Muscle of leg (tissue), 11 donors: ENCODE data around the gene CRB2. TPM values are rescaled to one million over a fixed set of nuclear protein-coding genes. Genes with fewer than 3 reads are reported as not detected.

Experiments used
- DNase-seq: peaks from one replicate; pipeline ENCODE4 v3.0.0; 2013
- H3K27ac ChIP-seq: one replicate; pipeline ENCODE4 v1.5.1; 2013; ENCODE audit warnings: mild to moderate bottlenecking, low read length, control low read depth
- H3K27me3 ChIP-seq: one replicate; pipeline ENCODE4 v1.6.1; 2013; ENCODE audit warnings: low read length; ENCODE audit not compliant: control insufficient read depth, insufficient read depth
- H3K36me3 ChIP-seq: one replicate; pipeline ENCODE4 v1.6.1; 2013; ENCODE audit warnings: low read length; ENCODE audit not compliant: control insufficient read depth, insufficient read depth
- H3K4me1 ChIP-seq: one replicate; pipeline ENCODE4 v1.6.1; 2013; ENCODE audit warnings: low read length; ENCODE audit not compliant: control insufficient read depth, insufficient read depth
- H3K4me3 ChIP-seq: one replicate; pipeline ENCODE4 v1.5.1; 2013; ENCODE audit warnings: low read length, control low read depth
- H3K9me3 ChIP-seq: replicated peaks from 2 replicates; pipeline ENCODE4 v1.6.1; 2013; ENCODE audit warnings: low read depth, low read length; ENCODE audit not compliant: control insufficient read depth
- WGBS: methylation state at CpG from one replicate; pipeline ENCODE4 v1.1.5; 2013; ENCODE audit warnings: missing lambda C conversion rate; ENCODE audit not compliant: insufficient coverage; 5-methylcytosine and 5-hydroxymethylcytosine counted together
- polyA plus RNA-seq, 8 donors: library from polyadenylated mRNA; unstranded; fragments of 120-200 nt; gene quantifications; one replicate each; pipeline versions ENCODE4 v1.2.1 to v1.2.3, GENCODE V29; 2013; ENCODE audit warnings: inconsistent platforms in 1 of 8, low replicate concordance in 1 of 8; ENCODE audit not compliant: insufficient read length in 8 of 8, insufficient read depth in 1 of 8
- total RNA-seq: library from RNA; stranded (reverse); fragments of 120-200 nt; gene quantifications from one replicate; pipeline ENCODE4 v1.2.4, GENCODE V29; 2013

Gene CRB2
- total and polyA plus RNA-seq, 9 donors, result 0.04 to 0.22 (median 0.15) TPM

DNA sequence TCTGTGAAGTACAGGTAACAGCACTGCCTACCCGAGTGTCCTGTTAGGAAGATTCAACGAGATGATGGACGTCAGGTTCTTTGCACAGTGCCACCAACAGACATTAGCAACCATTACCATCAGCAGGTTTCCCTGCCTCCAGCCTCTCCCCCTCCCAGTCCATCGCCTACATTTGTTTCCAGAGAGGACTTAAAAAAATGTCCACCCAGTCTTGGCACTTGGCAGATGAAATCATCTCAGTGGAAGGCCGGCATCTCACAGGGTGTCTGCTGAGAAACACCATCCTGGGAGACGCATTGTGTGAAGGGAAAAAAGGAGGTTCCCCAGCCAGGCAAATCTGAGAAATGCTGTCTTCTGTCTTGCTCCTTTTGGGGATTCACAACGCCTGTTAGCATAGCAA, 58.2 kb downstream of the CRB2 start:
- no peak overlapping the region for H3K27ac ChIP-seq
- H3K27me3 ChIP-seq, result no peaks in the 10 kb centered on the region
- no peak overlapping the region for H3K4me3 ChIP-seq
- H3K4me1 ChIP-seq, result peaks cover 2% of the 10 kb centered on the region
- WGBS, result 72% methylated on average over 6 of the region's 7 CpGs
- H3K36me3 ChIP-seq, result peaks cover 12% of the 10 kb centered on the region
- DNase-seq, result no peak
- no peaks in the 10 kb centered on the region for H3K9me3 ChIP-seq

DNA sequence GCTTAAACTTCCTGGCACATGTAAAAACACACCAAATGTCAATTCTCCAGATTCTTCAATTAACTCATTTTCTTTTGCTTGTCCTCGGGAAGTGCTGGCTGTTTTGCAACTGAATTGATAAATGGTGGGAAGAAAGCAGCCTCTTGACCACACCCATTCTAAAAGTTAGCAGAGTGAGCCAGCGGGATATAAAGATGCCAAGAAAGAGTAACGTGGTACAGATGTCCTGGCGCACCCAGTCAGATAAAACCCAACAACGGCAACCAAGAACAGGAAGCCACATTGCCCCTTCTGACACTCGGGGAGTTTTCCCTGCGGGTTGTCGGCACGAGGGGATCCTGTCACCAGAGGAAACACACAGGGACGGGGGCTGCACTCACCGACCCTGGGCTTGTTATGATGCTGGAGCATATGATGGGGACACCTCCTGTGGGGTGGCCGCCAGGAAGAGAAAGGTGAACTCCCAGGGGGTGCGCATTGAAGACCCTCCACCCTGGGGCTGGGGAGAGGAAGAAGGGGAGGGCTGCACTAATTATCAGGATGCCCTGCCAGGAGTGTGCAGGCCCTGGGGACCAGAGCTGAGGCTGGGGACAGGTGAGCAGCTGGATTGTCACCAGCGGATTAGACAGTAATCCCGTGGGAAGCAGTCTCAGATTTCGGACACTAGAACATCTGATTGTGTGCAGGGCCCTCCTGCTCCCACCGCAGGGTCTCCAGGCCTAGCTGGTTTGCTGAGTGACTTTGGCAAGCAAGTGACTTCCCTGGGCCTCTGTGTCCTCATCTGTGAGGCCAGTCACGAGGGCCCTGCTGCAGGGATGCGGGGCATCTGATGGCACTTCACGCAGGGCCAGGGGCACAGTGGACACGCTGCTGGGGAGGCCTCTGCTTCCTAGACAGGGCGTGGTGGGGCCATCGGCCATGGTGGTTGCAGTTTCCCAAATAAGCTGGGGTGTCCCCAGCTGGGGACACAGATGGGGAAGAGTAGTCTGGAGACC, 59.2 kb downstream of the CRB2 start:
- Histone ChIP-seq H3K36me3 (peaks cover 15% of the 10 kb centered on the region), H3K4me1 (peaks cover 2% of the 10 kb centered on the region)
- WGBS, result 78% methylated on average over 15 of the region's 23 CpGs

DNA sequence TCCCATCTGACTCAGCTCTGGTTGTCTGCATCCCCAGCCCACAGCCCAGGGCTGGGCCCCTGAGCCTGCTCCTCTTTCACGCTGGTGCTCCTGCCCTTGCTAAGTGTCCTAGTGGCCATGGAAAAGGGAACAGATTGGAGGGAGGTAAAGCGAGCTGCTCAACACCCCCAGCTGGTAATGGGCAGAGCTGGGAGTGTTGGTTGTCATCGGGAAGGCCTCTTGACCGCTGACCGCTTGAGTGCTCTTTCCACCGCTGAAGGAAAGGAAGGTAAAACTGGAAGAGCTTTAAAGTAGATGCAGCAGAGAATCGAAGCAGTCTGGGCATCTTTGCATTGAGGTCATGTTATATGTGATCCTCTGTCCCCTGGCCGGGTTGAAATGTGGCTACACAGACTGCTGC, 60.2 kb downstream of the CRB2 start:
- peaks cover 2% of the 10 kb centered on the region for H3K4me1 ChIP-seq
- no peak overlapping the region for H3K4me3 ChIP-seq
- H3K36me3 ChIP-seq, result peaks cover 17% of the 10 kb centered on the region
- no peaks in the 10 kb centered on the region for H3K9me3 ChIP-seq
- WGBS, result 69% methylated on average over 7 of the region's 8 CpGs
- no peak overlapping the region for H3K27ac ChIP-seq
- no peaks in the 10 kb centered on the region for H3K27me3 ChIP-seq
- no peak for DNase-seq

More for the DNA sequence above, 59.2 kb downstream of the CRB2 start:
- no peak for DNase-seq
- no peak overlapping the region for H3K27ac ChIP-seq
- no peak overlapping the region for H3K4me3 ChIP-seq
- H3K9me3 ChIP-seq, result no peaks in the 10 kb centered on the region
- no peaks in the 10 kb centered on the region for H3K27me3 ChIP-seq

DNA sequence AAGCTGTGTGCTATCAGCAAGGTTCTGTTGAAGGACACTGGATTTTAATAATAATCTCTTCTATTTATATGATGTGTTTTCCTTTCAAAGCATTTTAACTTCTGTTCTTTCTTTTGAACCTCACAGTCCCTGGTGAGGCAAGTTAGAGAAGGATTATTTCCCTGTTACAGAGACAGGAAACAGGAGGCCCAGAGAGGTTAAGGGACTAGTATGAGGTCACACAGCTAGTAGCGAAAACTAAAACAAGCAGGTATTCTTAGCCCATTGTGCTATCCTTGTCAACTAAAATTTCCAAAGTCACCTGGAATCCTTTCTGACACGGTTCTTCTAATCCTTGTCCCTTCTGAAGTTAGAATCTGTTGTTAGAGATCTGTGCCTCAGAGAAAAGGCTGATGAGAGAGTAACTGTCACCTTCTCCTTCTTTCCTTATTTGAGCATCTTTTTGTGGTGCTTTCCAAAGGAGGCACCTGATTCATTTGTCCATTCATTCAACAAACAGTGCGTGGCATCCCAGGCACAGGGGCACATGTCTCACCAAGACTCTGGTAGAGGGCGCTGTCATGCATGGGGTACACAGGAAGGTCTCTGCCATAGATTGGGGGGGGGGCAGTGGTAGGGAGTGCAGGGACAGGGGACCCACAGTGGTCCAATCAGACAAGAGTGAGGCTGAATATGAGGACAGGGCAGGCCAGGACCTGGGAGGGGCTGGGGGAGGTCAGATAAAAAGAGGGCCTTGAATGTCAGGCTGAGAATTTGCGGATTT, 61.5 kb downstream of the CRB2 start:
- Histone ChIP-seq H3K36me3 (peaks cover 17% of the 10 kb centered on the region), H3K4me3 (no peak overlapping the region), H3K4me1 (peaks cover 2% of the 10 kb centered on the region), H3K27ac (no peak overlapping the region), H3K9me3 (no peaks in the 10 kb centered on the region), H3K27me3 (no peaks in the 10 kb centered on the region)
- 100% methylated on average over 1 of the region's 5 CpGs for WGBS
- no peak for DNase-seq

DNA sequence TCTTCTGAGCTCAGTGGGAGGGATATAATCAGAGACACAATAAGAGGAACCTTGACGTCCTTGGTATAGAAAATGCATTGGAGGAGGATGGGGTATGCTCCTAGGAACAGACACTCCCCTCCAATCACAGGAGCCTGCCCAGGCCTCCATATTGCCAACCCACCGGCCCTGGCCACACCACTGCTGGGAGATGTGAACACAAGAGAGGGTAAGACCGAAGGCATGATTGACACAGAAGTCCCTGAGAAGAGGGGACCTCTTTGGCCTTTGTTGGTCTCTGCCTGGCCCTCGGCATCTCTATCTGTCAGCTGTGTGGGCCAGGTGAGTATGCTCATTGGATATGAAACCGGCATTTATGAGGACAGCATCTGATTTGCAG, 62.0 kb downstream of the CRB2 start:
- Histone ChIP-seq H3K4me1 (peaks cover 2% of the 10 kb centered on the region), H3K9me3 (no peaks in the 10 kb centered on the region), H3K4me3 (no peak overlapping the region), H3K36me3 (peaks cover 17% of the 10 kb centered on the region), H3K27me3 (no peaks in the 10 kb centered on the region), H3K27ac (no peak overlapping the region)
- 86% methylated on average over 3 of the region's 5 CpGs for WGBS
- no peak for DNase-seq

DNA sequence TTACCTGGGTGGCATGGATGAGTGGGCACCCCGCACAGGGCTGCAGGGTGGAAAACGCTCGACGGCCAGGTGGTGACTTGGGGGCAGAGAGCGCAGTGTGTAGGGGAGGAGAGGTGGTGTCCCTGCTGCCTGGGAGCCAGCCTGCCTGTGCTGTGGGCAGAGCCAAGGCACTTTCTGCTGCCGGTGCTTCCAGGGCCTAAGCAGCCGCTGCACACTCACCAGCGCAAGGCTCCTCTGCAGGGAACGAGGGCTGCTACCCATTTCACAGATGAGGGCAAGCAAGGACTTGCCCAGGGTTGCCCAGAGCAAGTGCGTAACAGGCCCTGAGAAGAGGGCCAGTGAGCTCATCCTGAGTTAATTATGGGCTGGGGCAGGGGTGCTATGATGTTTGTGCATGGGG, 62.5 kb downstream of the CRB2 start:
- peaks cover 2% of the 10 kb centered on the region for H3K4me1 ChIP-seq
- H3K36me3 ChIP-seq, result peaks cover 17% of the 10 kb centered on the region
- DNase-seq, result no peak
- 96% methylated on average over 10 of the region's 10 CpGs for WGBS
- no peak overlapping the region for H3K4me3 ChIP-seq
- no peaks in the 10 kb centered on the region for H3K9me3 ChIP-seq
- H3K27ac ChIP-seq, result no peak overlapping the region
- H3K27me3 ChIP-seq, result no peaks in the 10 kb centered on the region

DNA sequence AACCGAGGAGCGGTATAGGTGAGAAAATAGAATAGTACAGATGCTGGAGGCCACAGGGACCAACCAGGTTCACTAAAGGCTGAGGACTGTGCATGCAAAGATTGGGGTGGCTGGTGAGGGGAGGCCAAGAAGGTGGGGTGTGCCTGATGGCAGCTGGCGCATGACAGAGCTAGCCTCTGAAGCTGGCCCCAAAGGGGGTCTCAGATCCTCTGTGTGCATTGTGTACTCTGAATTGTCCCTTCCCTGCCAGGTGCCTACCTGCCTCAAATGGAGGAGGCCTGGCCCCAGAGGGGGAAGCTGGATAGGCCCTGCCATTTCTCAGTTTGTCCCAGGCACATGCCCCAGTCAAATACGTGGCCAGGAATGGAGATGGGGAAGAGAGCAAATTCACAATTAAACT, 63.1 kb downstream of the CRB2 start:
- Histone ChIP-seq H3K36me3 (peaks cover 17% of the 10 kb centered on the region), H3K27me3 (no peaks in the 10 kb centered on the region), H3K4me3 (no peak overlapping the region), H3K9me3 (no peaks in the 10 kb centered on the region), H3K4me1 (peaks cover 2% of the 10 kb centered on the region), H3K27ac (no peak overlapping the region)
- no peak for DNase-seq
- WGBS, result 93% methylated on average over 4 of the region's 4 CpGs

DNA sequence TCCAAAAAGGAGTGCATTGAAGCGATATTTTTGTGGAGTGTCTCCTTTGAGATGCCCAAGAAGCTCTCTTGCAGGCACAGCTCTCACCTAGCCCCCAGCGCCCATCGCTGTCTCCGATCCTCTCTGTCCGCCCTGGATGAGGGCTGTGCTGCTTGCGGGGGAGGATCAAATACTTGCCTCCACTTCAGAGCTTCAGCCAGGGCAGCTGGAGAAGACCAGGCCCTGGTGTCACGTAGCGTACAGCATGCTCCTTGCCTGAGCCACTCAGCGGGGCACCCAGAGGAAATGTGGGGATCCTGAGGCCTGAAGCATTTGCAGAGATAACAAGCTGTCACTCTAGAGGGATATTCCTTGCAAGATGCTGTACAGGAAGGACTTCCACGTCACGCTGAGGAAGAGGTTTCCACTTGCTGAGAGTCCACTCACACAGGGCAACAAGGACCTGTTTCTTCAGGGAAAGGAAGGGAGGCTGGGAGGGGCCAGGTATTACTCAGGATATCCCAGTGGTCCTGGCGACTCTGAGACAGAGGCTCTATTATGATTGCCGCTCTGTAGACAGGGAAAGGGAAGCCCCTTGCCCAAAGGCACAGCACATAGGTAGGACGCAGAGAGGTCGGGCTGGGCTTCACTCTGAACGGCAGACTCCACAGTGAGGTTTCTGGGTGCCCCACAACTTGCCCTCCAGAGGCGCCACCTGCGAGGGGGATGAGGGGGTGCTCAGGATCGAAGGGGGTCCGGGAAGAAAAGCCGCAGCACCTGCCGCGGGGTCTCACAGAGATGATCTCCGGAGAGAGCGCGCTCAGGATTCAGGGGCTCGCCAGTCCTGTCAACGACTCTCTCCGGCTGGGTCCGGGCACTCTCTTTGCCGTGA, 64.0 kb downstream of the CRB2 start:
- no peak overlapping the region for H3K27ac ChIP-seq
- no peak overlapping the region for H3K4me3 ChIP-seq
- WGBS, result 77% methylated on average over 30 of the region's 31 CpGs
- H3K36me3 ChIP-seq, result peaks cover 22% of the 10 kb centered on the region
- no peak for DNase-seq
- peaks cover 4% of the 10 kb centered on the region for H3K4me1 ChIP-seq
- H3K27me3 ChIP-seq, result no peaks in the 10 kb centered on the region
- H3K9me3 ChIP-seq, result no peaks in the 10 kb centered on the region

DNA sequence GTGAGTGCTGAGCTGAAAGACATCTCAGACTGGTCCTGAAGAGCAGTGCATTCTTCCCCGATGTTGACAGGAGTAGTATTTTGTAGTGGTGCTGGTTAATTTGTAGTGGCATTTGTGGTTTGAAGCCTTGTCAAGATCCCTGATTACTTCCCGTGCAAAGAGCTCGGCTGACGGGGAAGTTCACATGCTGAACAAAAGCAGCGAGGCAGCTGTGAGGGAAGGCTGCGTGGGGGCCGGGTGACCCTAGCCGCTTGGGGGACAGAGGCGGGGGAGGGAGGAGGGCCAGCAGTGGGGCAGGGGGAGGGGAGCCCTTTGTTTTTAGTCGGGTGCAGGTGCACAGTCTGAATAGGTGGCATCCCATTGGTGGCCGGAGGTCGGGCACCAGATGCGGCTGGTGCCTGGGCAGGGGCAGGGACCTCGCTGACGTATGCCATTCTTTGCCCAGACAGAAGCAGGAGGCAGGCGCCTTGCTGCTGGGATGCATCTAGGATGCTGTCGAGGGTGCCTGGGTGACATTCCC, 64.7 kb downstream of the CRB2 start:
- Histone ChIP-seq H3K4me3 (no peak overlapping the region), H3K27me3 (no peaks in the 10 kb centered on the region), H3K36me3 (peaks cover 22% of the 10 kb centered on the region), H3K9me3 (no peaks in the 10 kb centered on the region), H3K4me1 (peaks cover 4% of the 10 kb centered on the region), H3K27ac (no peak overlapping the region)
- WGBS, result 55% methylated on average over 17 of the region's 17 CpGs
- DNase-seq, result no peak
